PC-3 (cell line): Measurements from ENCODE around the gene THBS2. TPM values are rescaled to one million over a fixed set of nuclear protein-coding genes. Genes with fewer than 3 reads are reported as not detected.

ENCODE experiments used
- ATAC-seq: fragments of 200-7000 bp; cut with Tn5 transposase; 2 replicates; pipeline ENCODE4 v1.9.1; 2020; ENCODE audit warnings: mild to moderate bottlenecking, moderate library complexity
- BruUV-seq: library from RNA; stranded (reverse); fragments of 400-500 nt; replicated peaks from 2 replicates; lab custom pipeline; 2021; lab: Mats Ljungman, UMichigan
- CTCF ChIA-PET: fragments of 300-600 bp; sonication (Branson Sonifier 250); formaldehyde crosslinking; loops from one replicate; lab custom pipeline; 2022; ENCODE audit warnings: antibody characterized with exemption; lab: Charles Lee
- POLR2A ChIA-PET: fragments of 300-600 bp; sonication (Branson Sonifier 250); formaldehyde crosslinking; loops from one replicate; lab custom pipeline; 2022; ENCODE audit warnings: antibody characterized with exemption; ENCODE audit not compliant: unreplicated experiment; lab: Charles Lee
- DNase-seq: peaks from one replicate; pipeline ENCODE4 v3.0.0-alpha.2; 2015
- H2AFZ ChIP-seq: fragments of 300-600 bp; sonication (generic); 2 replicates; pipeline ENCODE4 v1.6.0; 2016; ENCODE audit warnings: antibody characterized with exemption, low read length
- H3F3A ChIP-seq: fragments of 300-600 bp; sonication (generic); one replicate; pipeline ENCODE4 v1.6.0; 2017; ENCODE audit warnings: antibody characterized with exemption, low read length, control low read depth, mild to moderate bottlenecking; ENCODE audit not compliant: unreplicated experiment
- H3K27ac ChIP-seq: fragments of 300-600 bp; sonication (generic); 2 replicates; pipeline ENCODE4 v1.5.1; 2016; ENCODE audit warnings: mild to moderate bottlenecking, low read length
- H3K27me3 ChIP-seq: fragments of 300-600 bp; sonication (generic); 2 replicates; pipeline ENCODE4 v1.6.1; 2016; ENCODE audit warnings: low read length, mixed read lengths
- H3K36me3 ChIP-seq: fragments of 300-600 bp; sonication (generic); 2 replicates; pipeline ENCODE4 v1.6.1; 2016; ENCODE audit warnings: low read depth, mixed run types, low read length, mixed read lengths
- H3K4me1 ChIP-seq: fragments of 300-600 bp; sonication (generic); 2 replicates; pipeline ENCODE4 v1.5.1; 2016; ENCODE audit warnings: low read length; ENCODE audit not compliant: insufficient read depth
- H3K4me2 ChIP-seq: fragments of 300-600 bp; sonication (generic); 2 replicates; pipeline ENCODE4 v1.6.0; 2016; ENCODE audit warnings: low read length
- H3K4me3 ChIP-seq: fragments of 300-600 bp; sonication (generic); 2 replicates; pipeline ENCODE4 v1.5.1; 2016; ENCODE audit warnings: mild to moderate bottlenecking, low read length, mixed read lengths
- H3K79me2 ChIP-seq: fragments of 300-600 bp; sonication (generic); 2 replicates; pipeline ENCODE4 v1.6.1; 2017; ENCODE audit warnings: low read length, mixed read lengths
- H3K9ac ChIP-seq: fragments of 300-600 bp; sonication (generic); 2 replicates; pipeline ENCODE4 v1.6.0; 2016; ENCODE audit warnings: mild to moderate bottlenecking, low read length
- H3K9me2 ChIP-seq: fragments of 300-600 bp; sonication (generic); replicated peaks from 2 replicates; pipeline ENCODE4 v1.6.1; 2016; ENCODE audit warnings: mixed run types, low read length, mixed read lengths
- H3K9me3 ChIP-seq: fragments of 300-600 bp; sonication (generic); 2 replicates; pipeline ENCODE4 v1.6.1; 2016; ENCODE audit warnings: low read length, mixed read lengths
- H4K20me1 ChIP-seq: fragments of 300-600 bp; sonication (generic); 2 replicates; pipeline ENCODE4 v1.6.1; 2016; ENCODE audit warnings: low read length, mixed read lengths
- CTCF ChIP-seq: fragments of 300-600 bp; sonication (generic); conservative IDR thresholded peaks from 2 replicates; pipeline ENCODE4 v1.5.1; 2017; ENCODE audit warnings: antibody characterized with exemption, low read depth, mild to moderate bottlenecking, low read length
- EZH2 ChIP-seq: fragments of 300-600 bp; sonication (generic); IDR thresholded peaks from one replicate; pipeline ENCODE4 v1.6.1; 2017; ENCODE audit warnings: antibody characterized with exemption, mild to moderate bottlenecking, low read length; ENCODE audit not compliant: unreplicated experiment
- EZH2phosphoT487 ChIP-seq: fragments of 300-600 bp; sonication (generic); IDR thresholded peaks from 2 replicates; pipeline ENCODE4 v1.6.1; 2018; ENCODE audit warnings: mild to moderate bottlenecking, antibody characterized with exemption, low read length, borderline replicate concordance
- intact Hi-C: fragments of 100-400 bp; cut with micrococcal nuclease; formaldehyde crosslinking; loops from 2 replicates; pipeline ENCODE4 v1.9.0; 2023
- total RNA-seq: library from RNA; depleted of rRNA; stranded (reverse); fragments of >200 nt; gene quantifications from 2 replicates; pipeline ENCODE4 v1.2.3, GENCODE V29; 2014

Gene THBS2
- total RNA-seq, 1 experiment from 2014 or later, result not detected

- H3K27me3 ChIP-seq, result no peaks in the 10 kb centered on the region
- no peaks in the 10 kb centered on the region for H4K20me1 ChIP-seq
- no peak overlapping the region for H3K4me3 ChIP-seq
- 0 out of 2 replicates have a peak overlapping the region, but pooled peaks have one; percentile 31 for H3K9ac ChIP-seq
- DNase-seq, result no peak
- no peaks in the 10 kb centered on the region for H3K9me2 ChIP-seq
- POLR2A ChIA-PET, result no interaction called here
- H3K4me2 ChIP-seq, result no peak overlapping the region
- no peaks in the 10 kb centered on the region for H3K9me3 ChIP-seq
- peak overlapping the region; percentile 97 for H3K27ac ChIP-seq
- H3K79me2 ChIP-seq, result no peaks in the 10 kb centered on the region
- H3K4me1 ChIP-seq, result peaks cover 26% of the 10 kb centered on the region
- H3F3A ChIP-seq, result no peaks in the 10 kb centered on the region
- TF ChIP-seq EZH2phosphoT487 (no peak), EZH2 (no peak)
- intact Hi-C loops, result no loop called here
- no peak for ATAC-seq
- no peak overlapping the region; the same call in 1 of the 2 replicates for H2AFZ ChIP-seq
- CTCF ChIA-PET, result no interaction called here
- H3K36me3 ChIP-seq, result no peaks in the 10 kb centered on the region
- no TSS peak for BruUV-seq
These were observed 78.9 kb downstream of the THBS2 start for GRCh38 chr6:169174516-169175359.

GRCh38 chr6:169173532-169174268 lies 79.9 kb downstream of the THBS2 start:
- intact Hi-C loops, result no loop called here
- Histone ChIP-seq H3K79me2 (no peaks in the 10 kb centered on the region), H3K9ac (peak overlapping the region; percentile 71), H3K4me2 (0 out of 2 replicates have a peak overlapping the region, but pooled peaks have one; percentile 19), H2AFZ (peak overlapping the region; percentile 34; the same call in 1 of the 2 replicates), H3K27me3 (no peaks in the 10 kb centered on the region), H3K9me3 (no peaks in the 10 kb centered on the region), H3K4me3 (no peak overlapping the region), H3K36me3 (no peaks in the 10 kb centered on the region), H3K27ac (peak overlapping the region; percentile 97), H3K9me2 (no peaks in the 10 kb centered on the region), H3K4me1 (peaks cover 26% of the 10 kb centered on the region), H3F3A (no peaks in the 10 kb centered on the region), H4K20me1 (no peaks in the 10 kb centered on the region)
- DNase-seq (peak; percentile 58), ATAC-seq (no peak)
- ChIA-PET CTCF (no interaction called here), POLR2A (no interaction called here)
- BruUV-seq, result no TSS peak
- TF ChIP-seq EZH2 (no peak), CTCF (no peak), EZH2phosphoT487 (no peak)

- intact Hi-C loops, result no loop called here
- H3K4me1 ChIP-seq, result peaks cover 26% of the 10 kb centered on the region
- no peaks in the 10 kb centered on the region for H3K36me3 ChIP-seq
- no peak for TF ChIP-seq CTCF
- no peak for TF ChIP-seq EZH2phosphoT487
- TF ChIP-seq EZH2, result no peak
- H3K79me2 ChIP-seq, result no peaks in the 10 kb centered on the region
- no peaks in the 10 kb centered on the region for H3K9me3 ChIP-seq
- H2AFZ ChIP-seq, result no peak overlapping the region
- ChIA-PET CTCF (no interaction called here), POLR2A (no interaction called here)
- H3K4me2 ChIP-seq, result no peak overlapping the region
- no peaks in the 10 kb centered on the region for H3F3A ChIP-seq
- BruUV-seq, result no TSS peak
- DNase-seq (no peak), ATAC-seq (no peak)
- H3K9ac ChIP-seq, result peak overlapping the region; percentile 71
- H4K20me1 ChIP-seq, result no peaks in the 10 kb centered on the region
- peak overlapping the region; percentile 97 for H3K27ac ChIP-seq
- no peaks in the 10 kb centered on the region for H3K9me2 ChIP-seq
- H3K4me3 ChIP-seq, result no peak overlapping the region
- H3K27me3 ChIP-seq, result no peaks in the 10 kb centered on the region
These were observed 80.7 kb downstream of the THBS2 start for GRCh38 chr6:169172946-169173345.
